ENCODE data around the gene KIF26A. TPM values are rescaled to one million over a fixed set of nuclear protein-coding genes. Genes with fewer than 3 reads are reported as not detected.

KIF26A gene
- polyA plus RNA-seq, 1 of the 3 experiments (the other 2 are of a cell fraction), result 1.7 TPM

- H3K36me3 ChIP-seq (replicated peaks in 1 of 2; ENCODE audit: control insufficient read depth in 1 of 2, insufficient read depth in 2 of 2, low read length in 1 of 2), result no peaks in the 10 kb centered on the region
- H3F3A ChIP-seq (replicated peaks; ENCODE audit: insufficient read depth), result no peaks in the 10 kb centered on the region
- CTCF ChIA-PET, result interaction anchor here (1.3 kb wide), 1 partner anchor 10 kb away, joined by 3 read pairs; no protein-coding TSS in a partner anchor
- no peaks in the 10 kb centered on the region for H3K9me3 ChIP-seq
- H3K9me2 ChIP-seq, result no peaks in the 10 kb centered on the region
- H3K27ac ChIP-seq (ENCODE audit: low read depth in 2 of 2, low read length in 1 of 2), result no peak overlapping the region; a peak in 1 of 4 replicates
- WGBS (ENCODE audit: low lambda C conversion rate), result 90% methylated on average over 11 of the region's 23 CpGs
- H3K4me2 ChIP-seq, result no peak overlapping the region
- H2AFZ ChIP-seq (ENCODE audit: low read depth), result no peak overlapping the region
- TF ChIP-seq GABPA (IDR thresholded peaks at IDR 0.05; ENCODE audit: low read depth) (no peak), PBX3 (IDR thresholded peaks at IDR 0.05) (no peak), TAF1 (IDR thresholded peaks at IDR 0.05; ENCODE audit: borderline replicate concordance, low read depth, low read length) (no peak), REST (IDR thresholded peaks at IDR 0.05; ENCODE audit: low read depth, low read length) (no peak), TCF12 (IDR thresholded peaks at IDR 0.05) (no peak), GATA2 (CRISPR knock-in tag; IDR thresholded peaks at IDR 0.05) (no peak), POLR2AphosphoS5 (IDR thresholded peaks at IDR 0.05; ENCODE audit: low read depth, low read length) (no peak)
- no peak for DNase-seq
- H3K9ac ChIP-seq, result no peak overlapping the region
- H3K4me1 ChIP-seq (ENCODE audit: control insufficient read depth in 1 of 2, insufficient read depth in 2 of 2, low read depth in 1 of 2, low read length in 1 of 2), result no peaks in the 10 kb centered on the region; a peak in 1 of 4 replicates
- POLR2A ChIA-PET, result no interaction called here
- H3K4me3 ChIP-seq (ENCODE audit: low read depth in 2 of 2, low read length in 1 of 2), result no peak overlapping the region
- no peaks in the 10 kb centered on the region for H3K27me3 ChIP-seq (ENCODE audit: insufficient read depth)
- H3K79me2 ChIP-seq (ENCODE audit: insufficient read depth), result no peaks in the 10 kb centered on the region
- H4K20me1 ChIP-seq (ENCODE audit: insufficient read depth), result no peaks in the 10 kb centered on the region
Observed at GRCh38 chr14:104178279-104178678, 39.9 kb downstream of the KIF26A start.

GRCh38 chr14:104179126-104179525 lies 40.7 kb downstream of the KIF26A start:
- H3K79me2 ChIP-seq (ENCODE audit: insufficient read depth), result no peaks in the 10 kb centered on the region
- H3K27me3 ChIP-seq (ENCODE audit: insufficient read depth), result no peaks in the 10 kb centered on the region
- H3K27ac ChIP-seq (ENCODE audit: low read depth in 2 of 2, low read length in 1 of 2), result no peak overlapping the region
- no peak for DNase-seq
- H3K9ac ChIP-seq, result no peak overlapping the region
- TF ChIP-seq CHD2 (IDR thresholded peaks at IDR 0.05; ENCODE audit: low read length, partially characterized antibody) (no peak), NFIC (IDR thresholded peaks at IDR 0.05; ENCODE audit: borderline replicate concordance) (no peak), TCF12 (IDR thresholded peaks at IDR 0.05) (no peak), REST (IDR thresholded peaks at IDR 0.05; ENCODE audit: low read depth, low read length) (no peak), NRF1 (IDR thresholded peaks at IDR 0.05; ENCODE audit: low read depth, low read length) (no peak), PBX3 (IDR thresholded peaks at IDR 0.05) (no peak), EP300 (IDR thresholded peaks at IDR 0.05; ENCODE audit: borderline replicate concordance in 1 of 2, low read depth in 1 of 2, low read length in 1 of 2) (no peak), RXRA (IDR thresholded peaks at IDR 0.05; ENCODE audit: borderline replicate concordance, low read depth) (no peak), RAD21 (IDR thresholded peaks at IDR 0.05; ENCODE audit: low read length) (no peak)
- H3K9me2 ChIP-seq, result no peaks in the 10 kb centered on the region
- H3K4me2 ChIP-seq, result no peak overlapping the region
- no peaks in the 10 kb centered on the region for H3K9me3 ChIP-seq
- POLR2A ChIA-PET, result no interaction called here
- no peaks in the 10 kb centered on the region for H4K20me1 ChIP-seq (ENCODE audit: insufficient read depth)
- H3K4me3 ChIP-seq (ENCODE audit: low read depth in 2 of 2, low read length in 1 of 2), result no peak overlapping the region
- H3K36me3 ChIP-seq (replicated peaks in 1 of 2; ENCODE audit: control insufficient read depth in 1 of 2, insufficient read depth in 2 of 2, low read length in 1 of 2), result no peaks in the 10 kb centered on the region
- H3F3A ChIP-seq (replicated peaks; ENCODE audit: insufficient read depth), result no peaks in the 10 kb centered on the region
- 86% methylated on average over 8 of the region's 21 CpGs for WGBS (ENCODE audit: low lambda C conversion rate)
- H3K4me1 ChIP-seq (ENCODE audit: control insufficient read depth in 1 of 2, insufficient read depth in 2 of 2, low read depth in 1 of 2, low read length in 1 of 2), result peaks cover 0 to 4% of the 10 kb centered on the region in 2 experiments; a peak in 1 of 4 replicates
- no peak overlapping the region for H2AFZ ChIP-seq (ENCODE audit: low read depth)
- CTCF ChIA-PET, result interaction anchor here (1.3 kb wide), 1 partner anchor 11 kb away, joined by 3 read pairs; no protein-coding TSS in a partner anchor

Data from SK-N-SH (cell line).